HEK293 (cell line): Measurements from ENCODE around the gene CYP4F22.

ENCODE experiments used
- ELK4 ChIP-seq: IDR thresholded peaks from 2 replicates; pipeline ENCODE4 v1.6.1; 2011; ENCODE audit warnings: mild to moderate bottlenecking, low read depth, low read length, borderline replicate concordance
- GFI1B ChIP-seq: fragments of 450-650 bp; formaldehyde crosslinking; IDR thresholded peaks from 2 replicates; pipeline ENCODE4 v1.5.1; 2016; ENCODE audit warnings: missing biosample characterization, missing genetic modification characterization
- HOXA7 ChIP-seq: sonication (generic); formaldehyde crosslinking; IDR thresholded peaks from 2 replicates; pipeline ENCODE4 v1.8.1; 2022; ENCODE audit warnings: missing genetic modification reagents, borderline replicate concordance
- HOXC10 ChIP-seq: sonication (generic); formaldehyde crosslinking; IDR thresholded peaks from 2 replicates; pipeline ENCODE4 v1.8.1; 2023; ENCODE audit warnings: mild to moderate bottlenecking, missing genetic modification reagents
- HOXD13 ChIP-seq: sonication (generic); formaldehyde crosslinking; IDR thresholded peaks from 2 replicates; pipeline ENCODE4 v1.8.0; 2022; ENCODE audit warnings: missing genetic modification reagents, borderline replicate concordance
- IKZF3 ChIP-seq: fragments of 450-650 bp; IDR thresholded peaks from 2 replicates; pipeline ENCODE4 v1.5.0; 2018; ENCODE audit warnings: missing biosample characterization, mild to moderate bottlenecking, missing genetic modification characterization, moderate library complexity
- KLF9 ChIP-seq: fragments of 450-650 bp; formaldehyde crosslinking; IDR thresholded peaks from 2 replicates; pipeline ENCODE4 v1.5.1; 2016; ENCODE audit warnings: missing biosample characterization, missing genetic modification characterization, low read depth
- SP3 ChIP-seq: fragments of 450-650 bp; formaldehyde crosslinking; IDR thresholded peaks from 2 replicates; pipeline ENCODE4 v1.5.1; 2016; ENCODE audit warnings: missing biosample characterization, missing genetic modification characterization
- ZBTB20 ChIP-seq: fragments of 450-650 bp; formaldehyde crosslinking; IDR thresholded peaks from 2 replicates; pipeline ENCODE4 v1.5.1; 2016; ENCODE audit warnings: missing biosample characterization, missing genetic modification characterization
- ZBTB26 ChIP-seq: fragments of 450-650 bp; formaldehyde crosslinking; optimal IDR thresholded peaks from 2 replicates; pipeline ENCODE3; 2016; ENCODE audit warnings: missing biosample characterization, mild to moderate bottlenecking, missing genetic modification characterization
- ZEB2 ChIP-seq: fragments of 450-650 bp; formaldehyde crosslinking; IDR thresholded peaks from 2 replicates; pipeline ENCODE4 v1.5.1; 2016; ENCODE audit warnings: missing biosample characterization, missing genetic modification characterization
- ZFP69B ChIP-seq: fragments of 450-650 bp; formaldehyde crosslinking; IDR thresholded peaks from 2 replicates; pipeline ENCODE4 v1.5.1; 2016; ENCODE audit warnings: missing biosample characterization, missing genetic modification characterization
- ZNF175 ChIP-seq: fragments of 450-650 bp; formaldehyde crosslinking; IDR thresholded peaks from 2 replicates; pipeline ENCODE4 v1.5.1; 2016; ENCODE audit warnings: missing biosample characterization, missing genetic modification characterization
- ZNF18 ChIP-seq: fragments of 450-650 bp; formaldehyde crosslinking; IDR thresholded peaks from 2 replicates; pipeline ENCODE4 v1.5.1; 2016; ENCODE audit warnings: missing biosample characterization, missing genetic modification characterization
- ZNF302 ChIP-seq: fragments of 450-650 bp; formaldehyde crosslinking; IDR thresholded peaks from 2 replicates; pipeline ENCODE4 v1.5.1; 2016; ENCODE audit warnings: missing biosample characterization, missing genetic modification characterization, low read depth
- ZNF324 ChIP-seq: fragments of 450-650 bp; formaldehyde crosslinking; IDR thresholded peaks from 2 replicates; pipeline ENCODE4 v1.5.1; 2016; ENCODE audit warnings: missing biosample characterization, missing genetic modification characterization
- ZNF350 ChIP-seq: fragments of 450-650 bp; formaldehyde crosslinking; IDR thresholded peaks from 2 replicates; pipeline ENCODE4 v1.5.0; 2017; ENCODE audit warnings: missing biosample characterization, mild to moderate bottlenecking, missing genetic modification characterization
- ZNF518A ChIP-seq: fragments of 450-650 bp; formaldehyde crosslinking; conservative IDR thresholded peaks from 2 replicates; pipeline ENCODE4 v1.5.1; 2016; ENCODE audit warnings: low read depth, missing biosample characterization, missing genetic modification characterization
- ZNF544 ChIP-seq: fragments of 450-650 bp; formaldehyde crosslinking; IDR thresholded peaks from 2 replicates; pipeline ENCODE4 v1.5.0; 2017; ENCODE audit warnings: missing biosample characterization, missing genetic modification characterization
- ZNF548 ChIP-seq: fragments of 450-650 bp; formaldehyde crosslinking; IDR thresholded peaks from 2 replicates; pipeline ENCODE4 v1.5.1; 2016; ENCODE audit warnings: missing biosample characterization, missing genetic modification characterization
- ZNF571 ChIP-seq: fragments of 450-650 bp; formaldehyde crosslinking; IDR thresholded peaks from 2 replicates; pipeline ENCODE4 v1.5.0; 2017; ENCODE audit warnings: missing biosample characterization, missing genetic modification characterization
- ZNF580 ChIP-seq: fragments of 450-650 bp; formaldehyde crosslinking; IDR thresholded peaks from 2 replicates; pipeline ENCODE4 v1.5.1; 2016; ENCODE audit warnings: missing biosample characterization, missing genetic modification characterization
- ZNF645 ChIP-seq: fragments of 450-650 bp; formaldehyde crosslinking; IDR thresholded peaks from 2 replicates; pipeline ENCODE4; 2016; ENCODE audit warnings: missing biosample characterization, missing genetic modification characterization
- ZNF654 ChIP-seq: fragments of 450-650 bp; formaldehyde crosslinking; IDR thresholded peaks from 2 replicates; pipeline ENCODE4 v1.5.1; 2016; ENCODE audit warnings: low read depth, missing biosample characterization, missing genetic modification characterization
- ZNF692 ChIP-seq: fragments of 450-650 bp; formaldehyde crosslinking; IDR thresholded peaks from 2 replicates; pipeline ENCODE4 v1.5.1; 2016; ENCODE audit warnings: missing biosample characterization, missing genetic modification characterization
- ZNF837 ChIP-seq: fragments of 450-650 bp; formaldehyde crosslinking; IDR thresholded peaks from 2 replicates; pipeline ENCODE4 v1.5.1; 2016; ENCODE audit warnings: missing biosample characterization, missing genetic modification characterization
- ZSCAN18 ChIP-seq: fragments of 450-650 bp; formaldehyde crosslinking; IDR thresholded peaks from 2 replicates; pipeline ENCODE4 v1.5.1; 2016; ENCODE audit warnings: missing biosample characterization, missing genetic modification characterization
- ZXDB ChIP-seq: fragments of 450-650 bp; formaldehyde crosslinking; IDR thresholded peaks from 2 replicates; pipeline ENCODE4 v1.5.1; 2016; ENCODE audit warnings: missing biosample characterization, missing genetic modification characterization

CYP4F22 gene

GRCh38 chr19:15584541-15585115 is 76.3 kb downstream of the CYP4F22 start (continued):
- no peak for TF ChIP-seq ZNF837 (tag by site-specific recombination)
- TF ChIP-seq ZSCAN18 (tag by site-specific recombination): no peak
- TF ChIP-seq ZNF571: no peak
- TF ChIP-seq ZNF544: no peak
- TF ChIP-seq ZNF645 (tag by site-specific recombination): no peak
- TF ChIP-seq ZNF175: no peak
- no peak for TF ChIP-seq ZNF692 (tag by site-specific recombination)
- TF ChIP-seq ZNF18 (tag by site-specific recombination): no peak
- TF ChIP-seq ZNF324 (tag by site-specific recombination): no peak
- TF ChIP-seq ZNF302 (tag by site-specific recombination): no peak
- peak; percentile 88 for TF ChIP-seq ZNF654 (tag by site-specific recombination)
- TF ChIP-seq ZEB2 (tag by site-specific recombination): no peak; the same call in 1 of the 2 replicates
- TF ChIP-seq ZFP69B (tag by site-specific recombination): no peak
- TF ChIP-seq ZBTB26: peak; percentile 32
- TF ChIP-seq ZNF350 (tag by site-specific recombination): no peak
- no peak for TF ChIP-seq HOXD13 (CRISPR knock-in tag)
- no peak for TF ChIP-seq ZNF548 (tag by site-specific recombination)
- no peak for TF ChIP-seq KLF9 (tag by site-specific recombination)
- no peak for TF ChIP-seq ZNF518A (tag by site-specific recombination)
- peak; percentile 85 for TF ChIP-seq GFI1B
- no peak for TF ChIP-seq ELK4
- TF ChIP-seq ZNF580 (tag by site-specific recombination): no peak
- no peak for TF ChIP-seq IKZF3 (tag by site-specific recombination)
- no peak for TF ChIP-seq ZXDB (tag by site-specific recombination)
- peak; percentile 89 for TF ChIP-seq ZBTB20 (tag by site-specific recombination)
- no peak for TF ChIP-seq HOXA7
- TF ChIP-seq HOXC10: no peak
- 0 out of 2 replicates have a peak, but pooled peaks have one; percentile 21 for TF ChIP-seq SP3 (tag by site-specific recombination)
